SU-DHL-6 (cell line): ENCODE data around the gene CCL4.

Source experiments
- CTCF ChIP-seq: fragments of 200-600 bp; sonication (generic); IDR thresholded peaks from one replicate; pipeline ENCODE4 v1.5.1; 2017; ENCODE audit warnings: antibody characterized with exemption, mild to moderate bottlenecking, low read length, moderate library complexity; ENCODE audit not compliant: insufficient read depth, poor library complexity, severe bottlenecking
- EZH2phosphoT487 ChIP-seq: fragments of 200-600 bp; sonication (generic), shearing (Covaris generic); conservative IDR thresholded peaks from 2 replicates; pipeline ENCODE4 v1.6.1; 2018; ENCODE audit warnings: mild to moderate bottlenecking, antibody characterized with exemption, low read length, moderate library complexity, mixed read lengths

GRCh38 chr17:36071751-36072150 lies 31.9 kb upstream of the CCL4 start:
- TF ChIP-seq CTCF, result no peak
- no peak for TF ChIP-seq EZH2phosphoT487
